HCT116 (cell line): Measurements from ENCODE around the gene BMF. TPM values are rescaled to one million over a fixed set of nuclear protein-coding genes. Genes with fewer than 3 reads are reported as not detected.

Source experiments
- ATAC-seq: fragments of 200-7000 bp; cut with Tn5 transposase; 2 replicates; pipeline ENCODE4 v1.9.1; 2020; ENCODE audit warnings: mild to moderate bottlenecking, moderate library complexity
- BruUV-seq: library from RNA; stranded (reverse); fragments of 400-500 nt; replicated peaks from 2 replicates; lab custom pipeline; 2021; lab: Mats Ljungman, UMichigan
- CTCF ChIA-PET: fragments of 300-600 bp; sonication (Branson Sonifier 250); formaldehyde crosslinking; loops from one replicate; lab custom pipeline; 2021; ENCODE audit warnings: antibody characterized with exemption; lab: Charles Lee
- POLR2A ChIA-PET: fragments of 300-600, 350-600 bp; sonication (Branson Sonifier 250); formaldehyde crosslinking; loops from one replicate; lab custom pipeline; 2021; ENCODE audit warnings: antibody characterized with exemption; lab: Charles Lee
- RAD21 ChIA-PET, 2 experiments: fragments of 300-600 bp; sonication (Branson Sonifier 250); formaldehyde crosslinking; loops; one replicate each; lab custom pipeline; 2023; ENCODE audit warnings: low total read pairs in 2 of 2; ENCODE audit not compliant: uncharacterized antibody in 2 of 2, unreplicated experiment in 2 of 2, low non-redundant PET in 1 of 2; lab: Charles Lee
- DNase-seq: peaks from one replicate; pipeline ENCODE4 v3.0.0-alpha.2; 2010; ENCODE audit warnings: low read depth, low spot score
- H2AFZ ChIP-seq: fragments of 200-600 bp; shearing (Covaris generic), sonication (generic); 2 replicates; pipeline ENCODE4 v1.6.1; 2017; ENCODE audit warnings: low read depth, mixed run types, mixed read lengths, antibody characterized with exemption, low read length; ENCODE audit not compliant: poor library complexity, severe bottlenecking
- H3K27ac ChIP-seq: 2 replicates; pipeline ENCODE4 v1.5.1; 2012; ENCODE audit warnings: low read depth, low read length
- H3K27me3 ChIP-seq: fragments of 200-600 bp; sonication (generic); 2 replicates; pipeline ENCODE4 v1.6.1; 2016; ENCODE audit warnings: mixed run types, low read length, mixed read lengths; ENCODE audit not compliant: insufficient read depth
- H3K36me3 ChIP-seq, 2 experiments: fragments of 200-500 bp in 1 of 2; fragments of 200-600 bp in 1 of 2; sonication (Bioruptor generic) in 1 of 2; sonication (generic) in 1 of 2; 2 replicates each; pipeline versions ENCODE4 v1.5.1 to v1.6.1; 2014 to 2016; ENCODE audit warnings: low read length in 2 of 2, inconsistent platforms in 1 of 2, mixed read lengths in 1 of 2, mixed run types in 1 of 2; ENCODE audit not compliant: insufficient read depth in 2 of 2, control insufficient read depth in 1 of 2
- H3K4me1 ChIP-seq, 2 experiments: fragments of 200-600 bp in 1 of 2; sonication (generic) in 1 of 2; 2 replicates each; pipeline versions ENCODE4 v1.5.1 to v1.6.1; 2012 to 2017; ENCODE audit warnings: low read length in 2 of 2, inconsistent platforms in 1 of 2, mild to moderate bottlenecking in 1 of 2, mixed read lengths in 1 of 2, mixed run types in 1 of 2, moderate library complexity in 1 of 2; ENCODE audit not compliant: insufficient read depth in 2 of 2, control insufficient read depth in 1 of 2
- H3K4me2 ChIP-seq: fragments of 200-600 bp; sonication (generic); 2 replicates; pipeline ENCODE4 v1.6.1; 2017; ENCODE audit warnings: mixed run types, low read length, mixed read lengths
- H3K4me3 ChIP-seq, 2 experiments: fragments of 200-600 bp in 1 of 2; sonication (generic) in 1 of 2; replicated peaks in 1 of 2; 2 replicates each; pipeline ENCODE4 v1.5.1; 2011 to 2016; ENCODE audit warnings: low read length in 2 of 2, control low read depth in 1 of 2, low read depth in 1 of 2, mild to moderate bottlenecking in 1 of 2, mixed read lengths in 1 of 2, mixed run types in 1 of 2
- H3K79me2 ChIP-seq: fragments of 200-600 bp; sonication (generic); 2 replicates; pipeline ENCODE4 v1.6.1; 2017; ENCODE audit warnings: mild to moderate bottlenecking, mixed run types, low read length, moderate library complexity, mixed read lengths; ENCODE audit not compliant: insufficient read depth
- H3K9ac ChIP-seq: fragments of 200-600 bp; sonication (generic); 2 replicates; pipeline ENCODE4 v1.6.1; 2016; ENCODE audit warnings: low read length, mixed read lengths
- H3K9me2 ChIP-seq: fragments of 200-600 bp; sonication (generic), shearing (Covaris generic); 2 replicates; pipeline ENCODE4 v1.6.1; 2017; ENCODE audit warnings: mixed run types, mild to moderate bottlenecking, moderate library complexity; ENCODE audit not compliant: insufficient read depth
- H3K9me3 ChIP-seq, 2 experiments: fragments of 200-500 bp in 1 of 2; fragments of 200-600 bp in 1 of 2; sonication (Bioruptor generic) in 1 of 2; sonication (generic) in 1 of 2; 2 replicates each; pipeline ENCODE4 v1.6.1; 2014 to 2017; ENCODE audit warnings: low read length in 2 of 2, mixed read lengths in 2 of 2, inconsistent platforms in 1 of 2, low read depth in 1 of 2, mild to moderate bottlenecking in 1 of 2, mixed run types in 1 of 2, moderate library complexity in 1 of 2; ENCODE audit not compliant: control insufficient read depth in 1 of 2, insufficient read depth in 1 of 2
- H4K20me1 ChIP-seq: fragments of 200-600 bp; sonication (generic), shearing (Covaris generic); 2 replicates; pipeline ENCODE4 v1.6.1; 2017; ENCODE audit warnings: mixed run types, mild to moderate bottlenecking, moderate library complexity; ENCODE audit not compliant: insufficient read depth
- EZH2 ChIP-seq: fragments of 200-600 bp; sonication (generic); IDR thresholded peaks from 2 replicates; pipeline ENCODE4 v1.6.1; 2017; ENCODE audit warnings: antibody characterized with exemption, mixed run types
- SIN3A ChIP-seq: IDR thresholded peaks from 2 replicates; pipeline ENCODE4 v1.6.1; 2012; ENCODE audit warnings: low read depth
- ZNF274 ChIP-seq: fragments of 200-500 bp; sonication (Bioruptor generic); IDR thresholded peaks from 2 replicates; pipeline ENCODE4 v1.6.1; 2014; ENCODE audit warnings: mild to moderate bottlenecking, low read depth, low read length, inconsistent platforms
- intact Hi-C: fragments of 100-400 bp; cut with micrococcal nuclease; formaldehyde crosslinking; loops from 2 replicates; pipeline ENCODE4 v1.10.0; 2022
- total RNA-seq: library from RNA; stranded (reverse); gene quantifications from one replicate; pipeline ENCODE4 v1.2.1, GENCODE V29; 2021; ENCODE audit not compliant: unreplicated experiment
- TF ChIP-seq, protein P1 (sequence below): IDR thresholded peaks from 2 replicates; pipeline ENCODE4 v1.6.1; 2012
- TF ChIP-seq, protein P2 (sequence below): IDR thresholded peaks from 2 replicates; pipeline ENCODE4 v1.6.1; 2012; ENCODE audit warnings: low read depth
- TF ChIP-seq, protein P3 (sequence below), 3 experiments: fragments of 200-600 bp in 1 of 3; sonication (generic) in 1 of 3; IDR thresholded peaks in 2 of 3; conservative IDR thresholded peaks in 1 of 3; 2 replicates each; pipeline ENCODE4 v1.5.1; 2012 to 2017; ENCODE audit warnings: low read depth in 2 of 3, low read length in 2 of 3, antibody characterized with exemption in 1 of 3, borderline replicate concordance in 1 of 3, control low read depth in 1 of 3, mild to moderate bottlenecking in 1 of 3, mixed read lengths in 1 of 3, mixed run types in 1 of 3, moderate library complexity in 1 of 3; ENCODE audit not compliant: insufficient read depth in 1 of 3

The BMF gene
- total RNA-seq, 1 experiment from 2014 or later = 1.0 TPM

DNA sequence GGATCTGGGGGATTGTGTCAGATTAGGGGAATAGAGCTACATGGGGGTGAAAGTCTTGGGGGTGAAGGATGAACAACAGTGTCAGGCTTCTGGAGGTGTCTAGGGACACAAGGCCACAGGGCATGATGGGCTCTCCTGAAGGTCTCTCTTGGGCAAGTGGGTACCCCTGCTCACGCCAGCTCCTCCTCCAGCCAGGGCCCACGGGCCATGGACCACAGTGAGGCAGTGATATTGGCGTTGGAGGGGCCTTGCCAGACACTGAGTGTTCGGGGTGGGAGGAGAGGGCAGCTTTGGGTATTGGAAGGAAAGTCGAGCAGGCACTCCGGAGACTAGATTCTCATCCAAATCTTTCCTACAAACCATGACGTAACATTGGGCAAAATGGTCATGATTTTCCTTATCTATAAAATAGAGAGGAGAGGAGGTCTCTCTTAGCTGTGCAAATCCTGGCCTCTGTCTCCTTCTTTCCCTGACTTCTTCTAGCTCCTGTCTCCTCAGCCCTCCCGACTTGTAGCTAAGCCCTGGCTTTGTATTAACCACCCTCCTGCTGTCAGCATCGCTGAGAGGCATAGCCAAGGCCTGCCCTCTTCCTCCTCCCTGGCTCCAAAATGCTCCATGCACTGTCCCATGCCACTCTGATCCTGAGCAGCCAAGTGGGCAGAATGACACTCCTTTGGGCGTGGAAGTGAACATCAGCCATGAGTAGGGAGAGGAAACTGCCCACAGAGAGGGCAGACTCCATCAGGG lies 45.7 kb downstream of the BMF start:
- H3K79me2 ChIP-seq = no peaks in the 10 kb centered on the region
- no peaks in the 10 kb centered on the region for H3K9me3 ChIP-seq
- TF ChIP-seq SIN3A (no peak), EZH2 (no peak), ZNF274 (no peak)
- TF ChIP-seq, protein P1, sequence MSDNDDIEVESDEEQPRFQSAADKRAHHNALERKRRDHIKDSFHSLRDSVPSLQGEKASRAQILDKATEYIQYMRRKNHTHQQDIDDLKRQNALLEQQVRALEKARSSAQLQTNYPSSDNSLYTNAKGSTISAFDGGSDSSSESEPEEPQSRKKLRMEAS = no peak
- TF ChIP-seq, protein P2, sequence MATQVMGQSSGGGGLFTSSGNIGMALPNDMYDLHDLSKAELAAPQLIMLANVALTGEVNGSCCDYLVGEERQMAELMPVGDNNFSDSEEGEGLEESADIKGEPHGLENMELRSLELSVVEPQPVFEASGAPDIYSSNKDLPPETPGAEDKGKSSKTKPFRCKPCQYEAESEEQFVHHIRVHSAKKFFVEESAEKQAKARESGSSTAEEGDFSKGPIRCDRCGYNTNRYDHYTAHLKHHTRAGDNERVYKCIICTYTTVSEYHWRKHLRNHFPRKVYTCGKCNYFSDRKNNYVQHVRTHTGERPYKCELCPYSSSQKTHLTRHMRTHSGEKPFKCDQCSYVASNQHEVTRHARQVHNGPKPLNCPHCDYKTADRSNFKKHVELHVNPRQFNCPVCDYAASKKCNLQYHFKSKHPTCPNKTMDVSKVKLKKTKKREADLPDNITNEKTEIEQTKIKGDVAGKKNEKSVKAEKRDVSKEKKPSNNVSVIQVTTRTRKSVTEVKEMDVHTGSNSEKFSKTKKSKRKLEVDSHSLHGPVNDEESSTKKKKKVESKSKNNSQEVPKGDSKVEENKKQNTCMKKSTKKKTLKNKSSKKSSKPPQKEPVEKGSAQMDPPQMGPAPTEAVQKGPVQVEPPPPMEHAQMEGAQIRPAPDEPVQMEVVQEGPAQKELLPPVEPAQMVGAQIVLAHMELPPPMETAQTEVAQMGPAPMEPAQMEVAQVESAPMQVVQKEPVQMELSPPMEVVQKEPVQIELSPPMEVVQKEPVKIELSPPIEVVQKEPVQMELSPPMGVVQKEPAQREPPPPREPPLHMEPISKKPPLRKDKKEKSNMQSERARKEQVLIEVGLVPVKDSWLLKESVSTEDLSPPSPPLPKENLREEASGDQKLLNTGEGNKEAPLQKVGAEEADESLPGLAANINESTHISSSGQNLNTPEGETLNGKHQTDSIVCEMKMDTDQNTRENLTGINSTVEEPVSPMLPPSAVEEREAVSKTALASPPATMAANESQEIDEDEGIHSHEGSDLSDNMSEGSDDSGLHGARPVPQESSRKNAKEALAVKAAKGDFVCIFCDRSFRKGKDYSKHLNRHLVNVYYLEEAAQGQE = no peak
- TF ChIP-seq, protein P3, sequence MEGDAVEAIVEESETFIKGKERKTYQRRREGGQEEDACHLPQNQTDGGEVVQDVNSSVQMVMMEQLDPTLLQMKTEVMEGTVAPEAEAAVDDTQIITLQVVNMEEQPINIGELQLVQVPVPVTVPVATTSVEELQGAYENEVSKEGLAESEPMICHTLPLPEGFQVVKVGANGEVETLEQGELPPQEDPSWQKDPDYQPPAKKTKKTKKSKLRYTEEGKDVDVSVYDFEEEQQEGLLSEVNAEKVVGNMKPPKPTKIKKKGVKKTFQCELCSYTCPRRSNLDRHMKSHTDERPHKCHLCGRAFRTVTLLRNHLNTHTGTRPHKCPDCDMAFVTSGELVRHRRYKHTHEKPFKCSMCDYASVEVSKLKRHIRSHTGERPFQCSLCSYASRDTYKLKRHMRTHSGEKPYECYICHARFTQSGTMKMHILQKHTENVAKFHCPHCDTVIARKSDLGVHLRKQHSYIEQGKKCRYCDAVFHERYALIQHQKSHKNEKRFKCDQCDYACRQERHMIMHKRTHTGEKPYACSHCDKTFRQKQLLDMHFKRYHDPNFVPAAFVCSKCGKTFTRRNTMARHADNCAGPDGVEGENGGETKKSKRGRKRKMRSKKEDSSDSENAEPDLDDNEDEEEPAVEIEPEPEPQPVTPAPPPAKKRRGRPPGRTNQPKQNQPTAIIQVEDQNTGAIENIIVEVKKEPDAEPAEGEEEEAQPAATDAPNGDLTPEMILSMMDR (IDR thresholded peaks at IDR 0.05 in 2 of 3, conservative IDR thresholded peaks at IDR 0.05 in 1 of 3; ENCODE audit: borderline replicate concordance in 1 of 3, insufficient read depth in 1 of 3, low read depth in 2 of 3, low read length in 2 of 3) = no peak
- H3K36me3 ChIP-seq = no peaks in the 10 kb centered on the region
- H3K4me2 ChIP-seq = 0 out of 2 replicates have a peak overlapping the region, but pooled peaks have one; percentile 4
- no peak overlapping the region for H3K4me3 ChIP-seq
- H3K9ac ChIP-seq = no peak overlapping the region
- H3K27me3 ChIP-seq = no peaks in the 10 kb centered on the region
- ChIA-PET POLR2A (no interaction called here), CTCF (interaction anchor here (1.4 kb wide), 1 partner anchor 16 kb away, joined by 3 read pairs; no protein-coding TSS in a partner anchor), RAD21 (no interaction called here)
- no peak for ATAC-seq
- no peak overlapping the region for H3K27ac ChIP-seq
- peaks cover 0 to 10% of the 10 kb centered on the region in 2 experiments; a peak in 2 of 4 replicates for H3K4me1 ChIP-seq
- no peak overlapping the region for H2AFZ ChIP-seq
- BruUV-seq = no TSS peak
- no peaks in the 10 kb centered on the region for H4K20me1 ChIP-seq
- intact Hi-C loops = no loop called here
- H3K9me2 ChIP-seq = no peaks in the 10 kb centered on the region
- no peak for DNase-seq
